GM12891 (cell line): Measurements from ENCODE around the gene CIAO3.

ENCODE experiments used
- POLR2A ChIP-seq: IDR thresholded peaks from 2 replicates; pipeline ENCODE4 v1.6.1; 2011; ENCODE audit warnings: low read depth, low read length, control low read depth
- POLR2AphosphoS5 ChIP-seq: IDR thresholded peaks from 2 replicates; pipeline ENCODE4 v1.6.1; 2011; ENCODE audit warnings: low read depth, low read length, control low read depth
- SPI1 ChIP-seq: IDR thresholded peaks from 2 replicates; pipeline ENCODE4 v1.6.1; 2011; ENCODE audit warnings: low read depth, low read length, control low read depth

- TF ChIP-seq POLR2A (no peak), POLR2AphosphoS5 (no peak), SPI1 (no peak)
These were observed 15.8 kb downstream of the CIAO3 start for GRCh38 chr16:725041-725376.
